Skin of body (tissue), 2 donors: ENCODE data around the gene MOB1B. TPM values are rescaled to one million over a fixed set of nuclear protein-coding genes. Genes with fewer than 3 reads are reported as not detected.
"Not testable (repeated sequence)": the region's sequence is repeated elsewhere in the genome, so short reads cannot be mapped to it uniquely, and the experiment has no call there.

Experiments used
- DNase-seq: peaks from one replicate; lab custom pipeline; 2025; lab: John Stamatoyannopoulos, UW
- total RNA-seq: library from RNA; depleted of rRNA; stranded (reverse); fragments of >200 nt; gene quantifications from one replicate; pipeline ENCODE4 v1.2.3, GENCODE V29; 2014

Gene MOB1B
- total RNA-seq, 1 donor from 2014 or later = 23.6 TPM

DNA sequence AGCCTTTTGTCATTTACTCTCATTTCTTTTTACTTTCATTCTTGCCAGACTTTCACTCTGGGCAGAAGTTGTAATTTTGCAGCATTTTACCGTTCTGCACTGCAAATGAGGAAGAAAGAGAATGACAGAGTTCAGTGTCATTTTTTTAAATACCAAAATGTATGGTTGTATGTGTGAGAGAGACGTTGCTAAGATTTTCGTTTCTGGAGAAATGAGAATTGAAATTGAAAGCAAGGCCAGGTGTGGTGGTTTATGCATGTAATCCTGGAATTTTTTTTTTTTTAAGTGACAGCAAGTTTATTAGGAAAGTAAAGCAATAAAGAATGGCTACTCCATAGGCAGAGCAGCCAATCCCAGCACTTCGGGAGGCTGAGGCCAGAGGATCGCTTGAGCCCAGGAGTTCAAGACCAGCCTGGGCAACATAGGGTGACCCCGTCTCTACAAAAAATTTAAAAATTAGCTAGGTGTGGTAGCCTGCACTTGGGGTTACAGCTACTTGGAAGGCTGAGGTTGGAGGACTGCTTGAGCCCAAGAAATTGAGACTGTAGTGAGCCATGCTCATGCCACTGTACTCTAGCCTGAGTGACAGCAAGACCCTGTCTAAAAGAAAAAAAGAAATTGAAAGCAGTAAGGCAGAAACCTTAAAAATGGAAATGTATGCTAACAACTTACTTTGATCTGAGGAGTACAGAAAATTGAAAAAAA lies 104.2 kb downstream of the MOB1B start:
- DNase-seq = no peak

DNA sequence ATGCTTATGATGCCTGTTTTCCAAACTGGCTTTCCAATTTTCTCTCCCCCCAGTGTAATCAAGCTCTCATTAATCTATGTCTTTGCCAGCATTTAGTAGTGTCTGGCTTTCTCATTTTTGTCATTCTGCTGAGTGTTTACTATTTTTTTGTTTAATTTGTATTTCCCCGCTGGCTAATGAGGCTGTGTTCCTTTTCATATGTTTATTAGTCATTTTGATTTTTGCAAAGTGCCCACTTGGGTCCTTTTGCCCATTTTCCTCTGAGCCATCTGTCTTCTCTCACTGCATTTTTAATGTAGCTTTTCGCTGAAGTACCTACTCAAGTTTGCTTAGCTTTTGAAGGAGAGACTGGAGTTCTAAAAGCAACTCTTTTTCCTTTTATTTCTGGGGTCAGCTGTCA lies 106.0 kb downstream of the MOB1B start:
- DNase-seq = no peak

DNA sequence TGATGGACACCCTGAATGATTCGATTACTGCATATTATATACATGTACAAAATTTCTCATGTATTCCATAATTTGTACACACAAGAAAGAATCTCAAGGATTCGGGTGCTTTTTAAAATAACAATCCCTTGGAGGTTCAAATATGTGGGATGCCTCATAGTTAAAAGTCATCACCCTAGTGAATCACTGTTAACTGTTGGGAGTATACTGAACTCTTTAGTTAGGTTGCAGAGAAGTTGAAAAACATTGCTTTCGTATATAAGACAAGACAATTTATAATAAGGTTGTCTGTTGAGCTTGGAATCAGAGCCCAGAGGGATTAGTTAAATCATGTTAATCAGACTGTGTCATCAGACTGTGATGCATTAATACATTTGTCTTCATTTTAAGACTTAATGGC lies 106.9 kb downstream of the MOB1B start:
- no peak for DNase-seq

DNA sequence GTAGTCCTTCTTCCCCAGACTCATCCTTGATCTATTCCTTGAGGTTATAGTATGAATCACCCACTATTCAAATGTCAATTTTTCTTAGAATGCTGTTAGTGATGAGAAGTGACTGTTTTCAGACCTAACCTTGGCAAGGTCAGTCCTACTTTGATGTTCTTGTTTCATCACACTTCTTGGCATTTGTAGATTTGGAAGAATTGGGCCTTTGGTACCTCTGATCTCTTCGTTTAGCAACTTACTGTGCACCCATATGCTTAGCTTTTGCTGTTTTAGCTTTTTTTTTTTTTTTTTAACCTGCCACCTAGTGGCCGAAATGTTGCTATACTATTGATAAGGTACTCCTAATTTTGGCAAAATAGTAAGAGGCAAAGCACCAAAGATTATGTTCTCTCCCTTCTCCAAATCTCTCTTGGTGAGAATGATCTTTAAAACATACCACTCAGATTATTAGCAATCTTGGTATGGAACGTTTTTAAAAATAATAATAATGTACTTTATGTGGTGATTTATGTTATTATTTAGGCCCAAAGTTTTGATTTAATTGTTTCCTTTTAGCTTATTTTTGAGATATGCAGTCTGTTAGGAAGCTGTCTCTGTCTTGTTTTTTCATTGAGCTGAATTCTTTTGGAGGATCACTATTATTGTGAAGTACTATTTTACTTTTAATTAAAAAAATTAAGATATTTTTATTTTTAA lies 107.9 kb downstream of the MOB1B start:
- no peak for DNase-seq

DNA sequence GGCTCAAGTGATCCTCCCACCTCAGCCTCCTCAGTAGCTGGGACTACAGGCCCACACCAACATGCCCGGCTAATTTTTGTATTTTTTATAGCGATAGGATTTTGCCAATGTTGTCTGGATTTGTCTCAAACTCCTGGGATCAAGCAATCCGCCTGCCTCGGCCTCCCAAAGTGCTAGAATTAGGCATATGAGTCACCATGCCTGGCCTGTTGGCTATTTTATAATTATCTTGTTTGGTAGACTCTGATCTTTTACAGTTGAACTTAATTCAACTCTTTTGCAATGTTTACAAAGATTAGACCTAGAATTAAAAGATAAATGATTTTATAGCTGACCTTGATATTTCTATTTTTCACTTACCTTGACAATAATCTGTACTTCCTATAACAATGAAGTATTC lies 109.3 kb downstream of the MOB1B start:
- no peak for DNase-seq

DNA sequence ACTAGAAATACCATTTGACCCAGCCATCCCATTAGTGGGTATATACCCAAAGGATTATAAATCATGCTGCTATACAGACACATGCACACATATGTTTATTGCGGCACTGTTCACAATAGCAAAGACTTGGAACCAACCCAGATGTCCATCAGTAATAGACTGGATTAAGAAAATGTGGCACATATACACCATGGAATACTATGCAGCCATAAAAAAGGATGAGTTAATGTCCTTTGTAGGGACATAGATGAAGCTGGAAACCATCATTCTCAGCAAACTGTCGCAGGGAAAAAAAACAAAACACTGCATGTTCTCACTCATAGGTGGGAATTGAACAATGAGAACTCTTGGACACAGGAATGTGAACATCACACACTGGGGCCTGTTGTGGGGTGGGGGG lies 115.2 kb downstream of the MOB1B start:
- DNase-seq = not testable (repeated sequence)

DNA sequence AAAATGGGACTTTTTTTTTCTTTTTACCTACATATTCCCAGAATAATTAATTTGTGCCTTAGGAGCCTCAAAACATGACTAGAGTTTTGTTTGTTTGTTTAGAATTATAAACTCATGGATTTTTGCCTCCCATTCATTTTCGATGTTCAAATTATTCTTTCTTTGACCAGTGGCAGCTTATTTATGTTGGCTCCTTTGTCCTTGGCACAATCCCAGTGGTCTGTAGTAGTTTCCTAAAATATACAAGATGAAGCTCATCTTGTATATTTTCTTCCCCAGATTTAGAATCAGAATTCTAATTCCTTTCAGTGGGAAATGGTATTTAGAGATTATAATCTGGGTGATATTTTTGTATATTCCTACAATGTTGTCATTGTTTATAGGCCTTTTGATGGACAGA lies 118.4 kb downstream of the MOB1B start:
- no peak for DNase-seq

DNA sequence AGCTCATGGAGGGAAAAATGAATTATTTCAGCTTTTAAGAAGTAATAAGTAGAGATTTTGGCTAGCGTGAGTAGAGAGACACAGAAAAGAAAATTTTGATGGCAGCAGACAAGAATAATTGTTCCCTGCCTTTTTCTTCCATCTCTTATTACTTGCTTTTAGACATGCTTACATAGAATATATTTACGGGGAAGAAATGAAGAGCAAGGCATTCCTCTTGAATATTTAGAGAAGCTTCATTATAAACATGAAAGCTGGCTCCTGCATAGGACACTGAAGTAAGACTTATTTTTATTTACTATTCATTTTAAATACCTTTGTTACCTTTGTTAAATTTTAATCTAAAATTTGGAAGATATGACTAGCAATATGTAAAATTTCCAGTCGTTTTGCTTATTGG lies 123.5 kb downstream of the MOB1B start:
- DNase-seq = no peak

DNA sequence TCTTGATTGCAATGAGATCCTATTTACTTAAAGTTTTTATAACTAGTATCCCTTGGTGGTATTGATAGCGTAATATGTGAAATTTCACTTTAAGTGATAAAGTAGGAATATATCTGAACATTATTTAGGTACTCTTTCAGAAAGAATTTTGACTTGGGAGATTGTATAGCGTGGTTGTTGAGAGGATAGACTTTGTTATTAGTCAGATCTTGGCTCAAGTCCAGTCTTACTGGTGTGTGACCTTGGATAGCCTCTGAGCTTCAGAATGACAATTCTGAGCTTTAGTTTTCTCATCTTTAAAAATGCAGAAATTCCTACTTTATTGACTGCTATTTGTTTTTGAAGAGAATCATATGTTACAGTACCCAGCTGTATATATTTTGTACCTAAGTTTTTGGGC lies 123.9 kb downstream of the MOB1B start:
- DNase-seq = no peak

DNA sequence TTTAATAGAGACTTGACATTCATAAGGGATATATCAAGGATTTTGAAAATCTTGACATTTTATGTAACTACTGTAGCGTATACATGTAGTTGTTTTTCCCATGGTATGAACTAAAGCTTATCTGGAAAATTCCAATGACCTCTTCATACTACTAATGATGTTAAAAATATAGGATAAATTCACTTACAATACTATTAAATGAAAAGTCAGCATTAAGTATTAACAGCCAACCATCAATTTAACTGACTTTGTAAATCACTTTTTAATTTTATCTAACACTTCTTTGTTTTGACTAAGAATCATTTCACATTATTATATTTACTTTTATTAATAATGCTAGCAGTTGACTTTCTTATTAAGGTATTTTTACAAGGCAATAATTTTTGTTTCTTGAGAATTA lies 125.4 kb downstream of the MOB1B start:
- no peak for DNase-seq

DNA sequence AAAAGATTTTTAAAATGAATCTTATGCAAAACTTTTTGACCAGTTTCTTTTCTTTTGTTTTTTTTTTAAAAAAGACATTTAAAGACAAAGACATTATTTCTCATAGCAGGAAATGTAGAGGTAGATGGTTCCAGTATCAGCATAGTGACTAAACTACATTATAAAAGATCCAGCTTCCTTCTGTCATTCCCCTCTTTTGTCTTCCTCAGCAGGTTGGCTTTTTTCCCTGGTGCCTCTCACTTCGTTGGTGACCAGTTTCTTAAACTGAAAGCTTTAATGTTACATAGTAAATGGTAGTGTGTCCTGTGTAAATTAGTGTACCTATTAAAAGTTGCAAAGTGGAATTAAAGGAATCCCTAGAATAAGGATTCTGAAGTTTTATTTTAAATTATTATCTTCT lies 127.3 kb downstream of the MOB1B start:
- DNase-seq = no peak

DNA sequence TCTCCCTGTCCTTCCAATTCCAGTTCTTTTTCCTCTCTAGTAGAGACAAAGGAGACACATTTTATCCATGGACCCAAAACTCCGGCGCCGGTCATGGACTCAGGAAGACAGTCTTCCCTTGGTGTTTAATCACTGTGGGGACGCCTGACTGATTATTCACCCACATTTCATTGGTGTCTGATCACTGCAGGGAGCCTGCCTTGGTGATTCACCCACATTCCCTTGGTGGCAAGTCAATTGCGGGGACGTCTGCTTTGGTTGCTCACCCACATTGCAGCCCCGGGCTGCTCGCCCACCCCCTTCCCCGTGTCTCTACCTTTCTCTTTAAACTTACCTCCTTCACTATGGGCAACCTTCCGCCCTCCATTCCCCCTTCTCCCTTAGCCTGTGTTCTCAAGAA lies 129.9 kb downstream of the MOB1B start:
- not testable (repeated sequence) for DNase-seq

Other genes with a start within 250 kb of the MOB1B start
- 2.2 TPM for gene JCHAIN, start 235.9 kb upstream of the MOB1B start, total RNA-seq
- 18.8 TPM for gene UTP3, start 213.8 kb upstream of the MOB1B start, total RNA-seq
- gene RUFY3, start 180.4 kb upstream of the MOB1B start, total RNA-seq = 75.1 TPM
- 52.6 TPM for gene GRSF1, start 62.5 kb upstream of the MOB1B start, total RNA-seq
- gene DCK, start 91.3 kb downstream of the MOB1B start, total RNA-seq = 25.3 TPM